Left lung (tissue), 10 donors: ENCODE results near the gene SSR1. TPM values are rescaled to one million over a fixed set of nuclear protein-coding genes. Genes with fewer than 3 reads are reported as not detected.
"Not testable (repeated sequence)": the region's sequence is repeated elsewhere in the genome, so short reads cannot be mapped to it uniquely, and the experiment has no call there.

ENCODE experiments used
- ATAC-seq: fragments of 200-7000 bp; cut with Tn5 transposase; one replicate; pipeline ENCODE4 v1.9.1; 2020; ENCODE audit warnings: moderate library complexity
- DNase-seq, 4 donors: peaks; one replicate each; pipeline ENCODE4 v3.0.0-alpha.2; 2013 to 2020
- H3K27ac ChIP-seq, 2 donors: fragments of 200-600 bp; sonication (generic) in 1 of 2; one replicate each; pipeline versions ENCODE4 v1.5.0 to v1.8.0; 2020 to 2021
- H3K27me3 ChIP-seq, 2 donors: fragments of 200-600 bp; sonication (generic) in 1 of 2; one replicate each; pipeline versions ENCODE4 v1.5.0 to v1.8.0; 2020 to 2021
- H3K36me3 ChIP-seq, 2 donors: fragments of 200-600 bp; sonication (generic) in 1 of 2; one replicate each; pipeline versions ENCODE4 v1.5.0 to v1.8.0; 2020 to 2021
- H3K4me1 ChIP-seq, 2 donors: fragments of 200-600 bp; one replicate each; pipeline ENCODE4 v1.8.0; 2021
- H3K4me3 ChIP-seq, 2 donors: fragments of 200-600 bp; sonication (generic) in 1 of 2; one replicate each; pipeline versions ENCODE4 v1.5.0 to v1.8.0; 2020 to 2021; ENCODE audit warnings: mild to moderate bottlenecking in 1 of 2
- H3K9me3 ChIP-seq, 2 donors: fragments of 200-600 bp; sonication (generic) in 1 of 2; one replicate each; pipeline versions ENCODE4 v1.5.0 to v1.8.0; 2020 to 2021
- CTCF ChIP-seq, 2 donors: fragments of 200-600 bp; sonication (generic) in 1 of 2; IDR thresholded peaks; one replicate each; pipeline versions ENCODE4 v1.5.0 to v1.8.0; 2021; ENCODE audit warnings: antibody characterized with exemption in 2 of 2
- intact Hi-C, 2 donors: fragments of 100-400 bp; cut with DNase I; formaldehyde crosslinking; loops; one replicate each; pipeline versions ENCODE4 v1.11.2 to v1.14.2; 2022
- polyA plus RNA-seq, 6 donors: library from polyadenylated mRNA; unstranded; fragments of 120-200 nt; gene quantifications; one replicate each; pipeline ENCODE4 v1.2.1, GENCODE V29; 2013; ENCODE audit not compliant: insufficient read length in 6 of 6
- total RNA-seq, 2 donors: library from RNA; stranded (reverse); fragmentation: NEBNext Ultra II Directional; extraction: Animal tissue kit (Norgen Biotek cat#: 25700); gene quantifications; one replicate each; pipeline ENCODE4 v1.2.1, GENCODE V29; 2021
- donor health status: DM: no; HTN: yes; CAD: no.
- donor health status: DM: no; HTN: no; CAD: no.

The SSR1 gene
- total and polyA plus RNA-seq, 8 donors, result 111 to 247 (median 124) TPM

GRCh38 chr6:7276199-7276524, 36.8 kb downstream of the SSR1 start:
- Histone ChIP-seq H3K4me1 (peaks cover 0 to 10% of the 10 kb centered on the region in 2 donors), H3K36me3 (no peaks in the 10 kb centered on the region), H3K27me3 (no peaks in the 10 kb centered on the region), H3K27ac (no peak overlapping the region), H3K9me3 (no peaks in the 10 kb centered on the region), H3K4me3 (no peak overlapping the region)
- ATAC-seq (no peak), DNase-seq (no peak)
- intact Hi-C loops, result loop anchor here in 1 of 2 donors (10.0 kb wide), 1 partner anchor 339 kb away; no protein-coding TSS in a partner anchor
- TF ChIP-seq CTCF (IDR thresholded peaks at IDR 0.05), result no peak

- peaks cover 0 to 10% of the 10 kb centered on the region in 2 donors for H3K4me1 ChIP-seq
- not testable (repeated sequence) for H3K4me3 ChIP-seq, H3K9me3 ChIP-seq, H3K36me3 ChIP-seq, ATAC-seq, H3K27ac ChIP-seq, H3K27me3 ChIP-seq
- intact Hi-C loops, result loop anchor here in 1 of 2 donors (10.0 kb wide), 1 partner anchor 340 kb away; no protein-coding TSS in a partner anchor
- peak in 1 of 4 donors; percentile 11 for DNase-seq
Observed at GRCh38 chr6:7274525-7274924, 38.5 kb downstream of the SSR1 start.

GRCh38 chr6:7273709-7274108, 39.3 kb downstream of the SSR1 start:
- H3K9me3 ChIP-seq, result no peaks in the 10 kb centered on the region
- H3K27me3 ChIP-seq, result no peaks in the 10 kb centered on the region
- intact Hi-C loops, result loop anchor here in 1 of 2 donors (10.0 kb wide), 1 partner anchor 341 kb away; no protein-coding TSS in a partner anchor
- no peak for ATAC-seq
- TF ChIP-seq CTCF (IDR thresholded peaks at IDR 0.05), result no peak
- H3K4me1 ChIP-seq, result peaks cover 0 to 4% of the 10 kb centered on the region in 2 donors
- DNase-seq, result peak in 1 of 4 donors; percentile 24
- H3K27ac ChIP-seq, result no peak overlapping the region
- no peaks in the 10 kb centered on the region for H3K36me3 ChIP-seq
- no peak overlapping the region for H3K4me3 ChIP-seq

- DNase-seq, result peak in 1 of 4 donors; percentile 39
- intact Hi-C loops, result loop anchor here in 1 of 2 donors (10.0 kb wide), 1 partner anchor 344 kb away; no protein-coding TSS in a partner anchor
- ATAC-seq, result no peak
- H3K4me1 ChIP-seq, result peaks cover 0 to 23% of the 10 kb centered on the region in 2 donors
- H3K9me3 ChIP-seq, result no peaks in the 10 kb centered on the region
- H3K27ac ChIP-seq, result no peak overlapping the region
- no peaks in the 10 kb centered on the region for H3K27me3 ChIP-seq
- no peak overlapping the region for H3K4me3 ChIP-seq
- H3K36me3 ChIP-seq, result no peaks in the 10 kb centered on the region
- TF ChIP-seq CTCF (IDR thresholded peaks at IDR 0.05), result no peak
Observed at GRCh38 chr6:7271205-7271534, 41.8 kb downstream of the SSR1 start.

GRCh38 chr6:7270320-7271204, 42.4 kb downstream of the SSR1 start:
- intact Hi-C loops, result loop anchor here in 1 of 2 donors (10.0 kb wide), 1 partner anchor 344 kb away; no protein-coding TSS in a partner anchor

More at GRCh38 chr6:7270320-7271204, 42.4 kb downstream of the SSR1 start:
- H3K4me3 ChIP-seq, result no peak overlapping the region
- no peaks in the 10 kb centered on the region for H3K36me3 ChIP-seq
- TF ChIP-seq CTCF (IDR thresholded peaks at IDR 0.05), result no peak
- H3K27me3 ChIP-seq, result no peaks in the 10 kb centered on the region
- DNase-seq (peak in 2 of 4 donors; percentile 4 to 82), ATAC-seq (no peak)
- H3K9me3 ChIP-seq, result no peaks in the 10 kb centered on the region
- H3K4me1 ChIP-seq, result peaks cover 0 to 25% of the 10 kb centered on the region in 2 donors
- no peak overlapping the region for H3K27ac ChIP-seq
